Muscle of leg (tissue), 11 donors: Measurements from ENCODE around the gene CHD1L. TPM values are rescaled to one million over a fixed set of nuclear protein-coding genes. Genes with fewer than 3 reads are reported as not detected.

Source experiments
- DNase-seq: peaks from one replicate; pipeline ENCODE4 v3.0.0; 2013
- H3K27ac ChIP-seq: one replicate; pipeline ENCODE4 v1.5.1; 2013; ENCODE audit warnings: mild to moderate bottlenecking, low read length, control low read depth
- H3K27me3 ChIP-seq: one replicate; pipeline ENCODE4 v1.6.1; 2013; ENCODE audit warnings: low read length; ENCODE audit not compliant: control insufficient read depth, insufficient read depth
- H3K36me3 ChIP-seq: one replicate; pipeline ENCODE4 v1.6.1; 2013; ENCODE audit warnings: low read length; ENCODE audit not compliant: control insufficient read depth, insufficient read depth
- H3K4me1 ChIP-seq: one replicate; pipeline ENCODE4 v1.6.1; 2013; ENCODE audit warnings: low read length; ENCODE audit not compliant: control insufficient read depth, insufficient read depth
- H3K4me3 ChIP-seq: one replicate; pipeline ENCODE4 v1.5.1; 2013; ENCODE audit warnings: low read length, control low read depth
- H3K9me3 ChIP-seq: replicated peaks from 2 replicates; pipeline ENCODE4 v1.6.1; 2013; ENCODE audit warnings: low read depth, low read length; ENCODE audit not compliant: control insufficient read depth
- WGBS: methylation state at CpG from one replicate; pipeline ENCODE4 v1.1.5; 2013; ENCODE audit warnings: missing lambda C conversion rate; ENCODE audit not compliant: insufficient coverage; 5-methylcytosine and 5-hydroxymethylcytosine counted together
- polyA plus RNA-seq, 8 donors: library from polyadenylated mRNA; unstranded; fragments of 120-200 nt; gene quantifications; one replicate each; pipeline versions ENCODE4 v1.2.1 to v1.2.3, GENCODE V29; 2013; ENCODE audit warnings: inconsistent platforms in 1 of 8, low replicate concordance in 1 of 8; ENCODE audit not compliant: insufficient read length in 8 of 8, insufficient read depth in 1 of 8
- total RNA-seq: library from RNA; stranded (reverse); fragments of 120-200 nt; gene quantifications from one replicate; pipeline ENCODE4 v1.2.4, GENCODE V29; 2013

Gene CHD1L
- total and polyA plus RNA-seq, 9 donors = 18.6 to 26.8 (median 22.0) TPM

GRCh38 chr1:147210987-147211386 lies 31.5 kb upstream of the CHD1L start:
- H3K36me3 ChIP-seq = no peaks in the 10 kb centered on the region
- H3K4me1 ChIP-seq = no peaks in the 10 kb centered on the region
- no CpG with 5 or more reads among the region's 2 CpGs for WGBS
- DNase-seq = no peak
- H3K27ac ChIP-seq = no peak overlapping the region
- no peaks in the 10 kb centered on the region for H3K27me3 ChIP-seq
- H3K4me3 ChIP-seq = no peak overlapping the region
- H3K9me3 ChIP-seq = no peaks in the 10 kb centered on the region

GRCh38 chr1:147211577-147211976 lies 30.9 kb upstream of the CHD1L start:
- no peaks in the 10 kb centered on the region for H3K4me1 ChIP-seq
- H3K9me3 ChIP-seq = no peaks in the 10 kb centered on the region
- no peak overlapping the region for H3K27ac ChIP-seq
- no peaks in the 10 kb centered on the region for H3K36me3 ChIP-seq
- H3K27me3 ChIP-seq = no peaks in the 10 kb centered on the region
- no peak overlapping the region for H3K4me3 ChIP-seq
- DNase-seq = no peak
- WGBS = 93% methylated on average over 2 of the region's 2 CpGs

GRCh38 chr1:147213271-147213670 lies 29.2 kb upstream of the CHD1L start:
- Histone ChIP-seq H3K9me3 (no peaks in the 10 kb centered on the region), H3K36me3 (no peaks in the 10 kb centered on the region), H3K4me1 (no peaks in the 10 kb centered on the region), H3K27me3 (no peaks in the 10 kb centered on the region), H3K27ac (no peak overlapping the region), H3K4me3 (no peak overlapping the region)
- no peak for DNase-seq

- no peaks in the 10 kb centered on the region for H3K27me3 ChIP-seq
- H3K4me3 ChIP-seq = no peak overlapping the region
- WGBS = 63% methylated on average over 1 of the region's 7 CpGs
- H3K4me1 ChIP-seq = no peaks in the 10 kb centered on the region
- DNase-seq = no peak
- H3K9me3 ChIP-seq = no peaks in the 10 kb centered on the region
- no peak overlapping the region for H3K27ac ChIP-seq
- H3K36me3 ChIP-seq = no peaks in the 10 kb centered on the region
Observed at GRCh38 chr1:147214325-147214724, 28.2 kb upstream of the CHD1L start.

GRCh38 chr1:147214842-147215539 lies 27.5 kb upstream of the CHD1L start:
- H3K4me1 ChIP-seq = no peaks in the 10 kb centered on the region
- H3K27me3 ChIP-seq = no peaks in the 10 kb centered on the region
- H3K27ac ChIP-seq = no peak overlapping the region
- no peaks in the 10 kb centered on the region for H3K36me3 ChIP-seq
- no peak for DNase-seq
- no peak overlapping the region for H3K4me3 ChIP-seq
- no peaks in the 10 kb centered on the region for H3K9me3 ChIP-seq

- Histone ChIP-seq H3K4me1 (no peaks in the 10 kb centered on the region), H3K36me3 (no peaks in the 10 kb centered on the region), H3K27ac (no peak overlapping the region), H3K4me3 (no peak overlapping the region), H3K27me3 (no peaks in the 10 kb centered on the region), H3K9me3 (no peaks in the 10 kb centered on the region)
- WGBS = no CpG with 5 or more reads among the region's 2 CpGs
- DNase-seq = no peak
Observed at GRCh38 chr1:147215540-147215916, 27.0 kb upstream of the CHD1L start.

GRCh38 chr1:147216124-147216523 lies 26.4 kb upstream of the CHD1L start:
- Histone ChIP-seq H3K27ac (no peak overlapping the region), H3K4me1 (no peaks in the 10 kb centered on the region), H3K9me3 (no peaks in the 10 kb centered on the region), H3K27me3 (no peaks in the 10 kb centered on the region), H3K4me3 (no peak overlapping the region), H3K36me3 (no peaks in the 10 kb centered on the region)
- DNase-seq = no peak
- no CpG with 5 or more reads among the region's 3 CpGs for WGBS

GRCh38 chr1:147217141-147217540 lies 25.3 kb upstream of the CHD1L start:
- no peak overlapping the region for H3K27ac ChIP-seq
- H3K36me3 ChIP-seq = no peaks in the 10 kb centered on the region
- DNase-seq = no peak
- H3K9me3 ChIP-seq = no peaks in the 10 kb centered on the region
- no peaks in the 10 kb centered on the region for H3K4me1 ChIP-seq
- WGBS = no CpG with 5 or more reads among the region's 7 CpGs
- no peaks in the 10 kb centered on the region for H3K27me3 ChIP-seq
- H3K4me3 ChIP-seq = no peak overlapping the region

- no peak overlapping the region for H3K4me3 ChIP-seq
- H3K9me3 ChIP-seq = no peaks in the 10 kb centered on the region
- H3K27me3 ChIP-seq = no peaks in the 10 kb centered on the region
- DNase-seq = no peak
- no peaks in the 10 kb centered on the region for H3K36me3 ChIP-seq
- H3K27ac ChIP-seq = no peak overlapping the region
- H3K4me1 ChIP-seq = no peaks in the 10 kb centered on the region
- 89% methylated on average over 1 of the region's 3 CpGs for WGBS
Observed at GRCh38 chr1:147218606-147219005, 23.9 kb upstream of the CHD1L start.

- WGBS = 50% methylated on average over 9 of the region's 14 CpGs
- DNase-seq = no peak
Observed at GRCh38 chr1:147223740-147224615, 18.5 kb upstream of the CHD1L start.

More at GRCh38 chr1:147223740-147224615, 18.5 kb upstream of the CHD1L start:
- Histone ChIP-seq H3K4me3 (no peak overlapping the region), H3K9me3 (no peaks in the 10 kb centered on the region), H3K27me3 (no peaks in the 10 kb centered on the region), H3K36me3 (no peaks in the 10 kb centered on the region), H3K27ac (no peak overlapping the region), H3K4me1 (peaks cover 4% of the 10 kb centered on the region)
